ENCODE results near the gene AGBL1.

Gene AGBL1

GRCh38 chr15:86837294-86838061 is 757.8 kb downstream of the AGBL1 start:
- DNase-seq (ENCODE audit: low read depth) = peak; percentile 2
- TF ChIP-seq CTCF (IDR thresholded peaks at IDR 0.05; ENCODE audit: low read length, missing control alignments) = no peak
- H3K4me3 ChIP-seq (replicated peaks; ENCODE audit: low read depth, low read length) = no peak overlapping the region

- no peak for DNase-seq (ENCODE audit: low read depth)
- no peak for TF ChIP-seq CTCF (IDR thresholded peaks at IDR 0.05; ENCODE audit: low read length, missing control alignments)
- H3K4me3 ChIP-seq (replicated peaks; ENCODE audit: low read depth, low read length) = no peak overlapping the region
Observed at GRCh38 chr15:86839502-86839901, 759.8 kb downstream of the AGBL1 start.

- no peak for TF ChIP-seq CTCF (IDR thresholded peaks at IDR 0.05; ENCODE audit: low read length, missing control alignments)
- no peak for DNase-seq (ENCODE audit: low read depth)
- no peak overlapping the region for H3K4me3 ChIP-seq (replicated peaks; ENCODE audit: low read depth, low read length)
Observed at GRCh38 chr15:86840996-86841395, 761.3 kb downstream of the AGBL1 start.

GRCh38 chr15:86842199-86842598 is 762.5 kb downstream of the AGBL1 start:
- no peak for DNase-seq (ENCODE audit: low read depth)
- no peak overlapping the region for H3K4me3 ChIP-seq (replicated peaks; ENCODE audit: low read depth, low read length)
- TF ChIP-seq CTCF (IDR thresholded peaks at IDR 0.05; ENCODE audit: low read length, missing control alignments) = no peak

GRCh38 chr15:86846036-86846435 is 766.4 kb downstream of the AGBL1 start:
- no peak overlapping the region for H3K4me3 ChIP-seq (replicated peaks; ENCODE audit: low read depth, low read length)
- no peak for TF ChIP-seq CTCF (IDR thresholded peaks at IDR 0.05; ENCODE audit: low read length, missing control alignments)
- no peak for DNase-seq (ENCODE audit: low read depth)

- no peak for DNase-seq (ENCODE audit: low read depth)
- TF ChIP-seq CTCF (IDR thresholded peaks at IDR 0.05; ENCODE audit: low read length, missing control alignments) = no peak
- no peak overlapping the region for H3K4me3 ChIP-seq (replicated peaks; ENCODE audit: low read depth, low read length)
Observed at GRCh38 chr15:86849136-86849535, 769.5 kb downstream of the AGBL1 start.

Data from fibroblast of pulmonary artery (primary cell).